HG03066 (cell line): ENCODE data around the gene NUDT19.
"Not testable (repeated sequence)": the region's sequence is repeated elsewhere in the genome, so short reads cannot be mapped to it uniquely, and the experiment has no call there.

Experiments
- ATAC-seq: cut with Tn5 transposase; IDR thresholded peaks from one replicate; pipeline ENCODE4 v1.9.1; 2021; ENCODE audit warnings: low read depth; ENCODE audit not compliant: unreplicated experiment

NUDT19 gene

DNA sequence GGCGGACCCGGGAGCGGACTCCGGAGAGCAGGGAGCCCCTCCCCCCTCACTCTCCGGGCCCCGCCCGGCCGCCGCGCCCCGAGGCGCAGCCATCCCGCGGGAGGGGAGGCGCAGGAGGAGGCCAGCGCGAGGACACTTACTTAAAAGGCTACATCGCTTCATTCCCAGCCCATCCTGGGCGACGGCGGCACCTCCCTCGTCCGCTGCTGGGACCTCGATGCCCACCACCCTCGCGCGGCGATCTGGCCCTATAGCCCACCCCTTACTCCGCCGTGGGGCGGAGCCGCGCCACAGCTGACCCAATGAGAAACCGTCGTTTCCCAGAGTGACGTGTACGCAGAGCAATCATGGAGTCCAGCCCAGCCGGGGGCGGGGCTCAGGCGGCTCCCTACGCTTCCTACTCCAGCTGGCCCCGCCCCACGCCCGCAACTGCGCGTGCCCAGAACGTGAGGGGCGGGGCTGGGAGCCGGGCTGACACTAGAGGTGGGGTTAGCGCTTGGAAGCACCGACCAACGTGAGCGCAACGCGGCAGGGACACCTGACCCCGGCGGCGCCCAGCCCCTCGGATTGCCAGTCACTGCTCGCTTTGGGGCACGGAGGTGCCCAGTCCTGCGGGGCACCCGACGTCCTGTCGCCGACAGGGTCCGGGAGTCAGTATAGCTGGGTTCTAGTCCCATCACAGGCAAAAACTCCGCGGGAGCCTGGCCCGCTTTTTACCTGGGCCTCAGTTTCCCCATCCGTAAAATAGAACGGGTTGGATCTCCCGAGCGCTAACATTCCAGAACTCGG is 16.5 kb upstream of the NUDT19 start, which contains the start of gene ANKRD27:
TSS of gene ANKRD27 (minus strand) at position 250 of the 789 bp plus-strand sequence. CDS start 16,165 bp downstream, outside the sequence.
- peak; percentile 95 for ATAC-seq

GRCh38 chr19:32675720-32676185 is 15.9 kb upstream of the NUDT19 start, which contains the start of gene RGS9BP:
Gene RGS9BP, plus strand, starts transcription at chr19:32675848. Its CDS starts 416 bp downstream, at chr19:32676264.
- ATAC-seq: no peak

DNA sequence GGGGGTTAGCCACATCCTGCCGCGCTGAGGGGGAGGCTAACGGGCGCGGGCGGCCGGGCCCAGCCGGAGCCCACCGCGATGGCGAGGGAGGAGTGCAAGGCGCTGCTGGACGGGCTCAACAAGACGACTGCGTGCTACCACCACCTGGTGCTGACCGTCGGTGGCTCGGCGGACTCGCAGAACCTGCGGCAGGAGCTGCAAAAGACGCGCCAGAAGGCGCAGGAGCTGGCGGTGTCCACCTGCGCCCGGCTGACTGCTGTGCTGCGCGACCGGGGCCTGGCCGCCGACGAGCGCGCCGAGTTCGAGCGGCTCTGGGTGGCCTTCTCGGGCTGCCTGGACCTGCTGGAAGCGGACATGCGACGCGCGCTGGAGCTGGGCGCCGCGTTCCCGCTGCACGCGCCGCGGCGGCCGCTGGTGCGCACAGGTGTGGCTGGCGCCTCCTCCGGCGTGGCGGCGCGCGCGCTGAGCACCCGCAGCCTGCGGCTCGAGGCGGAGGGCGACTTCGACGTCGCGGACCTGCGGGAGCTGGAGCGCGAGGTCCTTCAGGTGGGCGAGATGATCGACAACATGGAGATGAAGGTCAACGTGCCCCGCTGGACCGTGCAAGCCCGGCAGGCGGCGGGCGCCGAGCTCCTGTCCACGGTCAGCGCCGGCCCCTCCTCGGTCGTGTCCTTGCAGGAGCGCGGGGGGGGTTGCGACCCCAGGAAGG is 15.3 kb upstream of the NUDT19 start:
- ATAC-seq: no peak

- ATAC-seq: no peak
Measured at GRCh38 chr19:32676895-32677359, 14.7 kb upstream of the NUDT19 start.

DNA sequence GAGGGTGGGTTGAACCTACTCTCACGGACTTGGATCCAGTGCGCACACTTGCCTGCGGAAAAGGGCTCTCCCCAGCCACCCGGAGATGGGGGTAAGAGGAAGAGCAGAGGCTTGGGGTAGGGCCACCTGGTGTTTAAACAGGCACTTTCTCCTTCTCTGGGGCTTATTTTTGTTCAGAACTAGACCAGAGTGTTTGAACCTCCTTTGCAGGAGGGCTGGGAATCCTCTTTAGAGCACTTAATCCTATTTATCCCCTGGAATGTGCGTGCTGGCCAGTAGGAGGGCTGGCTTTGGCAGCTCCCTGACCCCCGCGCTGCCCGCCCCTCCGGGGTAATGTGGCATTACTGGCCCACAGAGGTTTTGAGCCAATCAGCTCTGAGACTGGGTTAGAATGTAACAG is 14.0 kb upstream of the NUDT19 start:
- ATAC-seq: no peak

GRCh38 chr19:32680986-32681385 is 10.6 kb upstream of the NUDT19 start:
- no peak for ATAC-seq

- ATAC-seq: no peak
Measured at GRCh38 chr19:32682317-32682716, 9.3 kb upstream of the NUDT19 start.

DNA sequence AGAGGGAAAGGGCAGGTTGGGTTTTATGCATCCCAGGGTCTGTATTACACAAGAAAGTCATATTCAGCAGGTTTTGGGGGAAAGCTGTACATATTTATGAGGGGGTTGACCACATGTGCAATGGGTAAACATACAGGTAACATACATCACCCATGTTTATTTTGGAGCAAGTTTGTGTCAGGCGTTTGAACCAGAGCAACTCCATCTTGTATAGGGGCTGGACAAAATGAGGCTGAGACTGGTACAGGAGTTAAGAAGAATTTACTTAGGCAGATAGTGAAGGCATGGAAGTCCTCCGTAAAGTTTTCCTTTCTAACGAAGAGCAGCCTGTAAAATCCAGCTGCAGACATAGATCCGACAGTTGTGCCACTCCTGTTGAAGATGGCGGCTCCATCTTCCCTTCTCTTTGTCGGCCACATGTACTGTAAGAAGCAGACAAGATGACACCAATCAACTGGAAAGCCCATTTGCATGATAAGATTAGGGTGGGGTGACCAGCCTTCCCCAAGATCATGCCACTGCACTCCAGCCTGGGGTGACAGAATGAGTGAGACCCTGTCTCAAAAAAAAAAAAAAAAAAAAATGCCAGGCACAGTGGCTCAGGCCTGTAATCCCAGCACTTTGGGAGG is 4.7 kb upstream of the NUDT19 start:
- no peak for ATAC-seq

- ATAC-seq: no peak
Measured at GRCh38 chr19:32687681-32688080, 3.9 kb upstream of the NUDT19 start.

DNA sequence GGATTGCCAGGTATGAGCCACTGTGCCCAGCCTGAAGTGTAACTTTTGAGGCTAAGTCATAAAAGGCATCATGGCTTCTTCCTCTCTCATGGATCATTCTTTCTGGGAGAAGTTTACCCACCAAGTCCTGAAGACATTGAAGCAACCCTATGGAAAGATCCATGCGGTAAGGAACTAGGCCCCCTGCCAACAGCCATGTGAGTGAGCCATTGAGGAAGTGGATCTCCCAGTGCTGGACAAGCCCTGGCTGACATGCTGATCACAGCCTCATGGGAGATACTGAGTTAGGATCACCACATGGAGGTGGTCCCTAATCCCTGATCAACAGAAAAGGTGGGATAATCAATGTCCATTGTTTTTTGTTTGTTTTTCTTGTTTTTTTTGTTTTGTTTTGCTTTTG is 3.3 kb upstream of the NUDT19 start:
- ATAC-seq: no peak

- ATAC-seq: peak; percentile 63
Measured at GRCh38 chr19:32691952-32692726, 518 bp downstream of the NUDT19 start.

- no peak for ATAC-seq
Measured at GRCh38 chr19:32692727-32693061, 1.1 kb downstream of the NUDT19 start.

DNA sequence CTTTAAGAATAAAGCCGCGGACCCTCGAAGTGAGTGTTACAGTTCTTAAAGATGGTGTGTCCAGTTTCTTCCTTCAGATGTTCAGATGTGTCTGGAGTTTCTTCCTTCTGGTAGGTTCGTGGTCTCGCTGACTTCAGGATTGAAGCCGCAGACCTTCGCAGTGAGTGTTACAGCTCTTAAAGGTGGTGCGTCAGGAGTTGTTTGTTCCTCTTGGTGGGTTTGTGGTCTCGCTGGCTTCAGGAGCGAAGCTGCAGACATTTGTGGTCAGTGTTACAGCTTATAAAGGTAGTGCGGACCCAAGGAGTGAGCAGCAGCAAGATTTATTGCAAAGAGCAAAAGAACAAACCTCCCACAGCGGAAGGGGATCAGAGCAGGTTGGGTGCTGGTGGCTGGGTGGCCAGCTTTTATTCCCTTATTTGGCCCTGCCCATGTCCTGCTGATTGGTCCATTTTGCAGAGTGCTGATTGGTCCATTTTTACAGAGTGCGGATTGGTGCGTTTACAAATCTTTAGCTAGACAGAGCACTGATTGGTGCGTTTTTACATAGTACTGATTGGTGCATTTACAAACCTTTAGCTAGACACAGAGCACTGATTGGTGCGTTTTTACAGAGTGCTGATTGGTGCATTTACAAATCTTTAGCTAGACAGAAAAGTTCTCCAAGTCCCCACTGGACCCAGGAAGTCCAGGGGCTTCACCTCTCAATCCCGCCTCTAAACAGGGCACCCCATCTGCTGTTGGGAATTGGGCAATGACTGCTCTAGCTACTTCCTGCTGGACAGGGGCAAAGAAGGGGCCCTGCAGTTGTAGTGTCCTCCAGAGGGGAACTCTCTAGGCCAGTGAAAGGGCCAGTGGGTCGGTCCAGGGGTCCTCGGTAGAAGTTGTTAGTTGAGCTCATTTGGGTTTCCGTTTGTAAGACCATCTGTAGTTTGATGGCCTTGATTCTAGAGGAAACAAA is 1.8 kb downstream of the NUDT19 start:
- not testable (repeated sequence) for ATAC-seq

DNA sequence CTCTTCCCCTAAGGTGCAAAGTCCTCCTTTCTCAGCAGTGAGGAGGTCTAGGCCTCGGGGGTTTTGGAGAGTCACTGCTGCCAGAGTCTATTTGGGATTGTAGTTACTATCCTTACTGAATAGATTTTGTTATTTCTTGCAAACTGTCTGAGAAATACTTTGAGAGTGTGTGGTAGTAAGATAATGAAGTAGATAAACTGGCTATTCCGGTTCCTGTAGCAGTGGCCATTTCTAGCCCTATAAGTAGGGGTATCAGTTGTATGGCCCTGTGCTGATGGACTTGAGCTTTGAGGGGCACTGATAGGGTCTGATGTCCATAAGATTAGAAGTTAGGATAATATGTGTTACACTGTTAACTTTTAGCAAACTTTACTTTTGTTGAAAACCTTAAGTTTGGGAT is 2.7 kb downstream of the NUDT19 start:
- not testable (repeated sequence) for ATAC-seq

- ATAC-seq: not testable (repeated sequence)
Measured at GRCh38 chr19:32694851-32695250, 3.2 kb downstream of the NUDT19 start.

DNA sequence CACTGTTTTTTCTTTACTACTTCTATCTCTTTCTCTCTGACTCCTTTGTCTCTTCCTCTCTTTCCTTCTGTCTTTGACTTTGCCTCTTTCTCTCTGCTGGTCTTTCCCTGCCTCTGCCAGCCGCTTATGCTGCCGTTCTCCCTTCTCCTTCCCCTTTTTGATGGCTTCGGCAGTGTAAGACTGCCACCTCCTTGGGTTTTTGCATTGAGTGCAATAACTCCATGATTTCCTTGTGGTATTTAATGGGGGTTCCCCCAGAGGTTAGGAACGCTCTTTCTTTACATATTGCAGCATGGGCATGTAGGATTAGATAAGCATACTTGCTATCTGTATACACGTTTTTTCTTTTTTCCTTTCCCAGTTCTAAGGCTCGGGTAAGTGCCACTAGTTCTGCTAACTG is 3.9 kb downstream of the NUDT19 start:
- ATAC-seq: not testable (repeated sequence)

- ATAC-seq: not testable (repeated sequence)
Measured at GRCh38 chr19:32696771-32697170, 5.2 kb downstream of the NUDT19 start.

DNA sequence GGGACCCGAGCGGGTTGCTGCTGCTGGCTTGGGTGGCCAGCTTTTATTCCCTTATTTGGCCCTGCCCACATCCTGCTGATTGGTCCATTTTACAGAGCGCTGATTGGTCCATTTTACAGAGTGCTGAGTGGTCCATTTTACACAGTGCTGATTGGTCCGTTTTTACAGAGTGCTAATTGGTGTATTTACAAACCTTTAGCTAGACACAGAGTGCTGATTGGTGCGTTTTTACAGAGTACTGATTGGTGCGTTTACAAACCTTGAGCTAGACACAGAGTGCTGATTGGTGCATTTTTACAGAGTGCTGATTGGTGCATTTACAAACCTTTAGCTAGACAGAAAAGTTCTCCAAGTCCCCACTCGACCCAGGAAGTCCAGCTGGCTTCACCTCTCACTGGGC is 8.5 kb downstream of the NUDT19 start:
- not testable (repeated sequence) for ATAC-seq

GRCh38 chr19:32702010-32702409 is 10.4 kb downstream of the NUDT19 start:
- no peak for ATAC-seq
